Psoas muscle (tissue), 8 donors: ENCODE results near the gene PCSK7. TPM values are rescaled to one million over a fixed set of nuclear protein-coding genes. Genes with fewer than 3 reads are reported as not detected.
A peak's percentile ranks its signal among the peaks of the same experiment; 100 is the strongest.

ENCODE experiments used
- ATAC-seq, 4 donors: fragments of 200-7000 bp; cut with Tn5 transposase; one replicate each; pipeline ENCODE4 v1.9.1; 2020; ENCODE audit warnings: moderate library complexity in 3 of 4, mild to moderate bottlenecking in 2 of 4
- DNase-seq, 2 donors: peaks; one replicate each; pipeline ENCODE4 v3.0.0-alpha.2; 2020
- H3K27ac ChIP-seq: fragments of 200-600 bp; one replicate; pipeline ENCODE4 v1.8.0; 2022
- H3K27me3 ChIP-seq, 3 donors: fragments of 200-600 bp in 1 of 3; one replicate each; pipeline versions ENCODE4 v1.6.1 to v1.8.0; 2013 to 2022; ENCODE audit warnings: low read length in 2 of 3, mild to moderate bottlenecking in 2 of 3, moderate library complexity in 1 of 3; ENCODE audit not compliant: insufficient read depth in 3 of 3
- H3K36me3 ChIP-seq, 2 donors: fragments of 200-600 bp in 1 of 2; one replicate each; pipeline versions ENCODE4 v1.6.1 to v1.8.0; 2013 to 2022; ENCODE audit warnings: low read depth in 1 of 2, mild to moderate bottlenecking in 1 of 2, moderate library complexity in 1 of 2; ENCODE audit not compliant: insufficient read depth in 1 of 2
- H3K4me1 ChIP-seq: fragments of 200-600 bp; one replicate; pipeline ENCODE4 v1.8.0; 2022
- H3K4me3 ChIP-seq: fragments of 200-600 bp; one replicate; pipeline ENCODE4 v1.8.0; 2022; ENCODE audit warnings: mild to moderate bottlenecking
- H3K9me3 ChIP-seq: fragments of 200-600 bp; one replicate; pipeline ENCODE4 v1.8.0; 2022
- WGBS, 3 donors: extraction: QIAGEN DNeasy Blood & Tissue Kit; methylation state at CpG; one replicate each; pipeline versions ENCODE4 v1.1.6 to v1.1.7; 2013; 5-methylcytosine and 5-hydroxymethylcytosine counted together
- intact Hi-C, 2 donors: fragments of 100-400 bp; cut with DNase I; formaldehyde crosslinking; loops; one replicate each; pipeline versions ENCODE4 v1.11.0 to v1.14.2; 2022
- polyA plus RNA-seq, 3 donors: library from polyadenylated mRNA; stranded (reverse); fragments of 200-250 nt; gene quantifications; one replicate each; pipeline ENCODE4 v1.2.3, GENCODE V29; 2013
- total RNA-seq, 4 donors: library from RNA; stranded (reverse); fragmentation: NEBNext Ultra II Directional in 2 of 4; extraction: Animal tissue kit (Norgen Biotek cat#: 25700) in 2 of 4; gene quantifications; one replicate each; pipeline versions ENCODE4 v1.2.1 to v1.2.4, GENCODE V29; 2021 to 2023
- TF ChIP-seq, protein P1 (sequence below): fragments of 200-600 bp; IDR thresholded peaks from one replicate; pipeline ENCODE4 v1.8.0; 2022; ENCODE audit warnings: antibody characterized with exemption
- donor health status: healthy with polysubstance abuse.
- donor health status: DM: no; HTN: no; CAD: no; lungs with moderate emphysema.
- donor health status: Bipolar disorder and iron deficiency.
- donor health status: healthy.
- donor health status: DM: yes; HTN: yes; CAD: no.
- donor health status: DM: no; HTN: no; CAD: no.
- donor health status: DM: no; HTN: no; CAD: no.
- donor health status: DM: yes; HTN: yes; CAD: no.

PCSK7 gene
- total and polyA plus RNA-seq, 7 donors = 9.9 to 23.6 (median 17.5) TPM

DNA sequence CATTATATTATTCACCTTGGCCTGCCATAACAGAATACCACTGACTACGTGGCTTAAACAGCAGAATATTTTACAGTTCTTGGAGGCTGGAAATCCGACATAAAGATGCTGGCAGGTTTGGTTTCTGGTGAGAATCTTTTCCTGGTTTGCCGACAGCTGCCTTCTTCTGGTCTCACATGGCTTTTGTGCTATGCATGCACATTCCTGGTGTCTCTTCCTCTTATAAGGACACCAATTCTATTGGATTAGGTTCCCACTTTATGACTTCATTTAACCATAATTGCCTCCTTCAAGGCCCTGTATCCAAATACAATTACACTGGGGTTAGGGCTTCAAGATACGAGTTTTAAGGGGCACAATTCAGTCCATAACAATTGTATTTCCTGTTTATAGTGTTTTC lies 17.7 kb upstream of the PCSK7 start:
- no peak overlapping the region for H3K4me3 ChIP-seq
- H3K27ac ChIP-seq = no peak overlapping the region
- intact Hi-C loops = no loop called here
- no peak for DNase-seq
- whole genome bisulfite sequencing, 3 donors = 86 to 89% (median 88%) methylated on average over 4 of the region's 4 CpGs
- H3K27me3 ChIP-seq = no peaks in the 10 kb centered on the region
- H3K4me1 ChIP-seq = no peaks in the 10 kb centered on the region
- ATAC-seq = no peak
- H3K9me3 ChIP-seq = no peaks in the 10 kb centered on the region
- TF ChIP-seq, protein P1, sequence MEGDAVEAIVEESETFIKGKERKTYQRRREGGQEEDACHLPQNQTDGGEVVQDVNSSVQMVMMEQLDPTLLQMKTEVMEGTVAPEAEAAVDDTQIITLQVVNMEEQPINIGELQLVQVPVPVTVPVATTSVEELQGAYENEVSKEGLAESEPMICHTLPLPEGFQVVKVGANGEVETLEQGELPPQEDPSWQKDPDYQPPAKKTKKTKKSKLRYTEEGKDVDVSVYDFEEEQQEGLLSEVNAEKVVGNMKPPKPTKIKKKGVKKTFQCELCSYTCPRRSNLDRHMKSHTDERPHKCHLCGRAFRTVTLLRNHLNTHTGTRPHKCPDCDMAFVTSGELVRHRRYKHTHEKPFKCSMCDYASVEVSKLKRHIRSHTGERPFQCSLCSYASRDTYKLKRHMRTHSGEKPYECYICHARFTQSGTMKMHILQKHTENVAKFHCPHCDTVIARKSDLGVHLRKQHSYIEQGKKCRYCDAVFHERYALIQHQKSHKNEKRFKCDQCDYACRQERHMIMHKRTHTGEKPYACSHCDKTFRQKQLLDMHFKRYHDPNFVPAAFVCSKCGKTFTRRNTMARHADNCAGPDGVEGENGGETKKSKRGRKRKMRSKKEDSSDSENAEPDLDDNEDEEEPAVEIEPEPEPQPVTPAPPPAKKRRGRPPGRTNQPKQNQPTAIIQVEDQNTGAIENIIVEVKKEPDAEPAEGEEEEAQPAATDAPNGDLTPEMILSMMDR = no peak
- peaks cover 0 to 86% of the 10 kb centered on the region in 2 donors for H3K36me3 ChIP-seq

DNA sequence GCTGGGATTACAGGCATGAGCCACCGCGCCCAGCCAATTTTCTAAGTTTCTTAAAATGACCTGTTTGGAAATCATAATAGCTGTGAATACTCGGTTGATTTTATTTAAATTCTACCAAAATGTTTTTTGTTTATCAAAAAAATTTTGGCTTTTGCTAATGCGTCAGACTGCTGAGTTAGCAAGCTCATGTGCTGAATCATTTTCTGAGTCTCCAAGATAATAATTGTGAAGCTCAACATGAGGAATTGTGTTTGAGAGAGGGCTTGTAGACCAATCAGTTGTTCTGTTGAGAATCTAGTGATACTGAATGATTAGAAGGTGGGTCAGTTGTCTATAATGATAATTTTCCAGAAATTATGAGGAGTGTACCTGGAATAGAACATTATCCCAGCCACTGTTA lies 16.5 kb upstream of the PCSK7 start:
- peaks cover 2 to 86% of the 10 kb centered on the region in 2 donors for H3K36me3 ChIP-seq
- no peaks in the 10 kb centered on the region for H3K27me3 ChIP-seq
- no peaks in the 10 kb centered on the region for H3K9me3 ChIP-seq
- intact Hi-C loops = no loop called here
- no peak overlapping the region for H3K27ac ChIP-seq
- no peak for DNase-seq
- TF ChIP-seq, protein P1 = no peak
- ATAC-seq = no peak
- H3K4me1 ChIP-seq = no peaks in the 10 kb centered on the region
- no peak overlapping the region for H3K4me3 ChIP-seq
- 94 to 98% (median 95%) methylated on average over 4 of the region's 4 CpGs for WGBS, 3 donors

DNA sequence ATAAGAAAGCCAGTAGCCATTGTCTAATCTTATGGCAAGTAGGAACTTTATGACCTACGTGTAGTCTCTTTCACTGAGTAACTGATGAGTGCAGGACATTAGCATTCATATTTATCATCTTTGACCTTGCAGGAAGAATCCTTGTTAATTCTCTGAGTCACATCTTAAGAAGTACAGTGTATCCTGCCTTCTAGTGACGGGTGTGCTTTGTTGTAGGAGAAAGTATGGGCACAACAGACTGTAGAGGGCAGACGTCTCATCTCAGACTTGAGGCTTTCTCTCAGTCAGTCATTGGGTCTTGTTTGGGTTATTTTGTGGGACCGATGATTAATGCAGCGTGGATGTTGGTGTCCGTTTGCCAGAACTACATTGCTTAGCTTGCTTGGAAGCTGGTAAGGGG lies 7.4 kb upstream of the PCSK7 start:
- TF ChIP-seq, protein P1 = no peak
- Histone ChIP-seq H3K4me1 (peaks cover 7% of the 10 kb centered on the region), H3K9me3 (no peaks in the 10 kb centered on the region), H3K4me3 (no peak overlapping the region), H3K36me3 (peaks cover 2 to 87% of the 10 kb centered on the region in 2 donors), H3K27ac (no peak overlapping the region), H3K27me3 (no peaks in the 10 kb centered on the region)
- no peak for ATAC-seq
- DNase-seq = no peak
- intact Hi-C loops = no loop called here
- WGBS, 3 donors = 85 to 91% (median 87%) methylated on average over 6 of the region's 6 CpGs

DNA sequence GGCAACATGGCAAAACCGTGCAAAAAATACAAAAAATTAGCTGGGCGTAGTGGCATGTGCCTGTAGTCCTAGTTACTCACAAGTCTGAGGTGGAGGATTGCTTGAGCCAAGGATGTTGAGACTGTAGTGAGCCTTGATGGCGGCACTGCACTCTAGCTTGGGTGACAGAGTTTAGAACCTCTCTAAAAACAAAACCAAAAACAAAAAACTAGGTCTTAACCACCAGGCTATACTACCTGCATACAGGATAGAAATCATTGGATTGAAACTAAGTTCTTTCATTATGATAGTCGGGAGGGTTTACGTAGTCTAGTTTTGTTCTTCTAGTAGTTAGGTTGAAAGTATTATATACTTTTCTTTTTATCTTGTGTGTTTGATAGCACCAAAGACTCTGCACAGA lies 6.3 kb upstream of the PCSK7 start:
- Histone ChIP-seq H3K36me3 (peaks cover 0 to 77% of the 10 kb centered on the region in 2 donors), H3K27me3 (no peaks in the 10 kb centered on the region), H3K4me3 (no peak overlapping the region), H3K9me3 (no peaks in the 10 kb centered on the region), H3K4me1 (peaks cover 12% of the 10 kb centered on the region), H3K27ac (no peak overlapping the region)
- intact Hi-C loops = no loop called here
- WGBS, 3 donors = 88 to 94% (median 92%) methylated on average over 5 of the region's 5 CpGs
- no peak for DNase-seq
- TF ChIP-seq, protein P1 = no peak
- ATAC-seq = no peak

DNA sequence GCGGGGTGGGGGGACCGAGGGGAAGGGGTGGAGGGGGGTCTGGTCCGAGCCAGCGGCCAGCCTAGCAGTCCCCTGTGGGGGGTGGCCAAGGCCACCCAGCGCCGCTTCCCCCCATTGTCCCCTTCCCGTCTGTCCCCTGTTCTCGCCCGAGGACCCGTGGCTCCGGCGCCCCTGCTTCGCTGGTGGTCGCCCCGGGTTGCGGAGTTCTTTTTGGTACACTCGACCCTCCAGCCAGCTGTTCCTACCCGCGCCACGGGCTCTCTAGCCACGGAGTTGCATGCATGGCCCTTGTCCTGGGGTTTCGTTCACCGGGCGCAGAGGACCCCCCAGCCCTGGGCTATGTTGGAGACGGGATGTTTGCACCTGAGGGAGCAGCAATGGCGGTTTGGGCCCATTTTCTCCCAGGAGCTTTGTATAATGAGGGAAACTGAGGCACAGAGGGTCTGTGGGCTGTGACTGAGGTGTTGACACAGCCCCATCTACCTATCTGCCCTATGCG lies 1.1 kb upstream of the PCSK7 start:
- TF ChIP-seq, protein P1 = no peak
- H3K27ac ChIP-seq = peak overlapping the region; percentile 99
- no peaks in the 10 kb centered on the region for H3K27me3 ChIP-seq
- intact Hi-C loops = loop anchor here in 1 of 2 donors (2.0 to 5.0 kb wide), 3 partner anchors 356 to 461 kb away; partner anchors contain the start of genes BUD13 and ZPR1
- peaks cover 0 to 52% of the 10 kb centered on the region in 2 donors for H3K36me3 ChIP-seq
- peak; percentile 38 to 69 for DNase-seq
- H3K4me1 ChIP-seq = peaks cover 29% of the 10 kb centered on the region
- ATAC-seq = peak; percentile 21 to 48 (median 28)
- 1 to 3% (median 2%) methylated on average over 10 to 27 of the region's 27 CpGs for WGBS, 3 donors
- H3K9me3 ChIP-seq = no peaks in the 10 kb centered on the region
- H3K4me3 ChIP-seq = peak overlapping the region; percentile 98
